AG04449 (cell line): ENCODE measurements around the gene ARHGAP15.

Experiments
- CTCF ChIA-PET: fragments of 350-600 bp; formaldehyde crosslinking; extraction: SDS; loops from one replicate; lab custom pipeline; 2021; ENCODE audit warnings: antibody characterized with exemption; lab: Yijun Ruan, JAX
- POLR2A ChIA-PET: fragments of 400-600, 350-600 bp; formaldehyde crosslinking; extraction: SDS; loops from one replicate; lab custom pipeline; 2020; ENCODE audit warnings: antibody characterized with exemption, inconsistent platforms; lab: Yijun Ruan, JAX
- DNase-seq: peaks from one replicate; pipeline ENCODE4 v3.0.0-alpha.2; 2010; ENCODE audit warnings: low read depth, low spot score
- H3K4me3 ChIP-seq: 2 replicates; pipeline ENCODE4 v1.5.1; 2011; ENCODE audit warnings: low read depth, mild to moderate bottlenecking, control low read depth, low read length
- TF ChIP-seq, protein P1 (sequence below): IDR thresholded peaks from one replicate; pipeline ENCODE4 v1.5.1; 2011; ENCODE audit warnings: mild to moderate bottlenecking, moderate library complexity, low read length, control low read depth, inconsistent platforms; ENCODE audit not compliant: insufficient read depth; ENCODE audit errors: missing control alignments

The ARHGAP15 gene

DNA sequence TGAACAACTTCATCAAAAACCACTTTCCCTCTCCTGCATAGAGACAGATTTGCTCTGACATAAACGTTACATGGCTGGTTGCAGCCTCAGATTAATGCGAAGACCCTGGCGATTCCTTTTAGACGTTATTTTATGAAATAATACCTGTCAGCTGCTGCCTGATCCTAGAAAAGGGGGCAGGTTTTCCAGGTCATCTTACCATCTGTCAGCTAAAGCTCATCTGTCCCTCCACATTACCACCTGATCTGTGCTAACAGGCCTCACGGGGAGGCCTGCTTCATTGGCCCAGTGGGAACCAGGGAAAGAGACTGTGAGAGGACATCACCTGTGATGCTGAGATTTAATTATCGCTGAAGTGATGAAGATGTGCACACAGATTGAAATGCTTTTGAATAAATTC, 261.0 kb downstream of the ARHGAP15 start:
- no peak overlapping the region for H3K4me3 ChIP-seq
- POLR2A ChIA-PET = no interaction called here
- TF ChIP-seq, protein P1, sequence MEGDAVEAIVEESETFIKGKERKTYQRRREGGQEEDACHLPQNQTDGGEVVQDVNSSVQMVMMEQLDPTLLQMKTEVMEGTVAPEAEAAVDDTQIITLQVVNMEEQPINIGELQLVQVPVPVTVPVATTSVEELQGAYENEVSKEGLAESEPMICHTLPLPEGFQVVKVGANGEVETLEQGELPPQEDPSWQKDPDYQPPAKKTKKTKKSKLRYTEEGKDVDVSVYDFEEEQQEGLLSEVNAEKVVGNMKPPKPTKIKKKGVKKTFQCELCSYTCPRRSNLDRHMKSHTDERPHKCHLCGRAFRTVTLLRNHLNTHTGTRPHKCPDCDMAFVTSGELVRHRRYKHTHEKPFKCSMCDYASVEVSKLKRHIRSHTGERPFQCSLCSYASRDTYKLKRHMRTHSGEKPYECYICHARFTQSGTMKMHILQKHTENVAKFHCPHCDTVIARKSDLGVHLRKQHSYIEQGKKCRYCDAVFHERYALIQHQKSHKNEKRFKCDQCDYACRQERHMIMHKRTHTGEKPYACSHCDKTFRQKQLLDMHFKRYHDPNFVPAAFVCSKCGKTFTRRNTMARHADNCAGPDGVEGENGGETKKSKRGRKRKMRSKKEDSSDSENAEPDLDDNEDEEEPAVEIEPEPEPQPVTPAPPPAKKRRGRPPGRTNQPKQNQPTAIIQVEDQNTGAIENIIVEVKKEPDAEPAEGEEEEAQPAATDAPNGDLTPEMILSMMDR = no peak
- CTCF ChIA-PET = no interaction called here
- DNase-seq = no peak

DNA sequence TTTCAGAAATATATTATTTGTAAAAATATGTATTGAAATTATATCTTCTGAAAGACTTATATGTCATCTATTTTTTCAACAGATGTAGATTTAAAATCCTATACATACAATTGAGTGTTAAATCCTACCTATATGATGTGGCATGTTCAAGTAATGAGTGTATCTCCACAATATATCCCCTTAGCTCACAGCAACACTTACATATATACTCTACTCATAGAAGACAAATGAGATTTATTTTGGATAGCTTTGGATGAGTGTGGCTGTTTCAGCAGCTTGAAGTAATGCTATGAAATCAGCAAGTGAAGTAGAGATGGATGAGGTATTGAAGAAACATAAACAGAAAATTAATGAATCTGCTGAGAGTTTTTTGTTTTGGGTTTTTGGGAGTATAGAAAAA, 263.1 kb downstream of the ARHGAP15 start:
- no peak overlapping the region for H3K4me3 ChIP-seq
- ChIA-PET CTCF (no interaction called here), POLR2A (no interaction called here)
- DNase-seq = no peak
- TF ChIP-seq, protein P1 = no peak

DNA sequence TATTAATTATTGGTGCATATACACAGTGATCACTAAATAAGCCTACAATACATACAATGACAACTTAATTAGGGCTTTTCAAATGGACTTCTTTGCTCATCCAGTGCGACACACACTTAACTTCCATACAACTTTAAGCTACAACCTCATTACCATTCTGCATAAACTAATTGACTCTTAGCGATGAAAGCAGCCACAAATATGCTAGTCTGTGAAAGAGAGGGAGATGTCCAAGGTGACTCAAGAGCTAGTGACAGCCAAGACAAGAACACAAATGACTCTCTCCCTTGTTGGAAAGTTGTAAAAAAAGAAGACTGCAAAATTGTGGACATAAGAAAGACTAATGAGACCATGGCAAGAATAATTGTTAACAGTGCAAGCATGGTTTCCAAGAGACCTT, 264.8 kb downstream of the ARHGAP15 start:
- TF ChIP-seq, protein P1 = no peak
- POLR2A ChIA-PET = no interaction called here
- no peak overlapping the region for H3K4me3 ChIP-seq
- CTCF ChIA-PET = no interaction called here
- DNase-seq = no peak

DNA sequence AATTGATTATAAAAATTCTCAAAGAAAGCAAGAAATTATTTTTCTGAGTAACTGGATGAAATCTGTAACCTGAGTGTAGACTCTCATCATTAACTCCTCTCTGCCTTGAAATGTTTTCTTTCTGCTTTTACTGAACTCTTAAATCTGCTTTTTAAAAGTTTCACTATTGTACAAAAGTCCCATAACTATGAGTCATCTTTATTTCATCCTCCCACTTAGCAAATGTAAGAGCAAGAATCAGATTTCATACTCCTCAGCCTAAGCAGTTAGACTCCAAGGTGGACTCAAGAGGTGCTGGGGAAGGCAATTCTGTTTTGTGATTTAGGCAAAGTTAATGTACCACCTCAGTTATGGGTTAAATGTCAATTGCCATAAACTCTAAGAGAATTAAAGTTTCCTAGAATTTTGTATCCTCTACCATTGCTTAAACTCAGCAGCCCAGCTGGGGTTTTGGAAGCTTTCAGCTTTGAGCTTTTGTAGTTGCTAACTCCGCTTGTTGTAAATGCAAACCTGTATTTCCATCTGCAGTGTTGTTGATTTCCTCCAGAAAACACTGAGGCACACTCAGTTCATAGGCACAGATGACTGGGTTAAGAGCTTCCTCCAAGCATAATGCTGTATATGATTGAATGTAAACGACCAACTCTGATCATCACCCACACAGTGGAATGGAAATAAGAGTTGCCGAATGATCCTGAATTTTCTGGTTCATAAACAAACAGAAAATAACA, 268.8 kb downstream of the ARHGAP15 start:
- DNase-seq = no peak
- H3K4me3 ChIP-seq = no peak overlapping the region
- TF ChIP-seq, protein P1 = no peak
- POLR2A ChIA-PET = no interaction called here
- CTCF ChIA-PET = no interaction called here

DNA sequence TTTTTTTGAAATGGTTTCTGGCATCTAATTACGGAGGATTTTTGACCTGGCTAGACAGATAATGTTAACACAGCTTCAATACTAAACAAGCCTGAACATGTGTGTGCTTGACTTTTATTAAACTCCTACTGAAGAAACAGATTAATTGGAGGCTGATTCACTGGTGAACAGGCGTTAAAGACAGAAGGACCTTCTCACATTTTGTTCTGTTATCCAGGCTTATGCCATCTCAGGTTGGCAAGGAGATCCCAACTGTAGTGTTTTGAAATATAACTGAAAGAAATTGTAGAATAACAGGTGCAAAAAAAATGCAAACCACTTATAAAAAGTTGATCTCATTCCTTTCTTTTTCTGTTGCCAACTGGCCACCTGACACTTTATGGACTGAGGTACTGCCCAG, 269.6 kb downstream of the ARHGAP15 start:
- H3K4me3 ChIP-seq = no peak overlapping the region
- no peak for DNase-seq
- ChIA-PET CTCF (no interaction called here), POLR2A (no interaction called here)
- TF ChIP-seq, protein P1 = no peak

DNA sequence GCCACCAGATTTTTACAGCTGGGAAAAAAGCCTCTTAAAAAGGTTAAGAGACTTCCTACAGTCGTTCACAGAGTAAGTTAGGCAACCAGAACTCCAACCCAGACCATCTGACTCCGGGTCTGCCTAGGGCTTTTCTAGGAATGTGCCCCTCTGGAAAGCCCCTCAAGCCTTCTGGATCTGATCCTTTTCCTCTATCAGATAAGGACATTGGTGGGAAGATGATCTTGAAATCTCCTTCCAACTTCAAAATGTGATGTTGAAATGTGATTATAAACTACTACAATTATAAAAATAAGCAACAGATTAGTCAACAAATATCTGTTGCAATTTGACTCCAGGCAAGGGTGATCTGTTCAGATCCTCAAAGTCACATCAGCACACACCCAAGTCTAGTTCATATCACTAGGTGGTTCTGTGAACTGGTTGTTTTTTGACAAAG, 270.4 kb downstream of the ARHGAP15 start:
- DNase-seq = no peak
- CTCF ChIA-PET = no interaction called here
- POLR2A ChIA-PET = no interaction called here
- TF ChIP-seq, protein P1 = no peak
- no peak overlapping the region for H3K4me3 ChIP-seq
